SK-N-SH treated with all-trans-retinoic acid at 6 μM for 48 hours (cell line): ENCODE results near the gene SNX9.

Source experiments
- ARNTL ChIP-seq: fragments of 450-650 bp; formaldehyde crosslinking; IDR thresholded peaks from 2 replicates; pipeline ENCODE4 v1.5.0; 2020; ENCODE audit warnings: low read depth, mild to moderate bottlenecking, moderate library complexity, borderline replicate concordance
- CSDC2 ChIP-seq: fragments of 250-450 bp; sonication (Bioruptor Pico); IDR thresholded peaks from 2 replicates; pipeline ENCODE4 v1.5.0; 2020; ENCODE audit warnings: mild to moderate bottlenecking, moderate library complexity
- ESRRG ChIP-seq: fragments of 250-450 bp; sonication (Bioruptor Pico); IDR thresholded peaks from 2 replicates; pipeline ENCODE4 v1.6.1; 2021; ENCODE audit warnings: mild to moderate bottlenecking
- OSR1 ChIP-seq: fragments of 250-450 bp; sonication (Bioruptor Pico); IDR thresholded peaks from 2 replicates; pipeline ENCODE4 v1.8.0; 2022; ENCODE audit warnings: moderate library complexity, mild to moderate bottlenecking, inconsistent platforms
- POU6F1 ChIP-seq: fragments of 250-450 bp; sonication (Bioruptor Pico); IDR thresholded peaks from 2 replicates; pipeline ENCODE4 v1.8.0; 2021; ENCODE audit warnings: low read depth, mild to moderate bottlenecking, moderate library complexity, borderline replicate concordance
- TOX ChIP-seq: fragments of 250-450 bp; sonication (Bioruptor Pico); IDR thresholded peaks from 2 replicates; pipeline ENCODE4 v1.8.0; 2021; ENCODE audit warnings: mild to moderate bottlenecking, moderate library complexity, borderline replicate concordance
- ZC3H10 ChIP-seq: fragments of 250-450 bp; sonication (Bioruptor Pico); IDR thresholded peaks from 2 replicates; pipeline ENCODE4 v1.5.1; 2021; ENCODE audit warnings: mild to moderate bottlenecking, moderate library complexity
- ZFP3 ChIP-seq: fragments of 250-450 bp; sonication (Bioruptor Pico); IDR thresholded peaks from 2 replicates; pipeline ENCODE4 v1.5.0; 2020; ENCODE audit warnings: mild to moderate bottlenecking, moderate library complexity
- ZFP30 ChIP-seq: fragments of 450-650 bp; formaldehyde crosslinking; IDR thresholded peaks from 2 replicates; pipeline ENCODE4 v1.5.0; 2022; ENCODE audit warnings: mild to moderate bottlenecking, moderate library complexity
- ZNF70 ChIP-seq: fragments of 450-650 bp; formaldehyde crosslinking; IDR thresholded peaks from 2 replicates; pipeline ENCODE4 v1.5.0; 2020; ENCODE audit warnings: mild to moderate bottlenecking, moderate library complexity
- TF ChIP-seq, protein P1 (sequence below): fragments of 250-450 bp; sonication (Bioruptor Pico); IDR thresholded peaks from 2 replicates; pipeline ENCODE4 v1.8.0; 2020; ENCODE audit warnings: mild to moderate bottlenecking, moderate library complexity, borderline replicate concordance
- TF ChIP-seq, protein P2 (sequence below): fragments of 250-450 bp; sonication (Bioruptor Pico); IDR thresholded peaks from 2 replicates; pipeline ENCODE4 v1.5.1; 2020; ENCODE audit warnings: low read depth, mild to moderate bottlenecking, moderate library complexity

DNA sequence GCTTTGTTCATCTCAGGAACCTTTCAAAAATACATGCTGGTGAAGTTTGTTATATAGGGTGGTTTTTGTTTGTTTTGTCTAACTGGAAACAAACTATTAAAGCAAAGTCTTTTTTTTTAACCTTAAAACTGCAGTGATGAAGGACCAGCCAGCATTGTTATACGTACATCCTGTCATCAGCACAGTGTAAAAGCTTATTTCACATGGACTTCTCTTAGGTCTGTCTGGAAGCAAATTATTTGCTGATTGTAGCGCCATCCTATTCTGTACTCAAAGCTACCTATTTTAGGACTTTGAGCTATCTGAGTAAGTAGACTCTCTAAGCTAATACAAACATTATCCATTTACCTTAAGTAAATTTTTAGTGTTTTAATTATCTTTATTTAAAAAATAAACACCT, 61.7 kb downstream of the SNX9 start:
- TF ChIP-seq ZFP30 (CRISPR knock-in tag) (no peak), ZNF70 (no peak), ESRRG (CRISPR knock-in tag) (no peak), POU6F1 (CRISPR knock-in tag) (no peak), ZFP3 (CRISPR knock-in tag) (no peak), TOX (no peak), ZC3H10 (CRISPR knock-in tag) (no peak), ARNTL (CRISPR knock-in tag) (no peak), CSDC2 (CRISPR knock-in tag) (no peak), OSR1 (no peak)
- TF ChIP-seq, protein P1, sequence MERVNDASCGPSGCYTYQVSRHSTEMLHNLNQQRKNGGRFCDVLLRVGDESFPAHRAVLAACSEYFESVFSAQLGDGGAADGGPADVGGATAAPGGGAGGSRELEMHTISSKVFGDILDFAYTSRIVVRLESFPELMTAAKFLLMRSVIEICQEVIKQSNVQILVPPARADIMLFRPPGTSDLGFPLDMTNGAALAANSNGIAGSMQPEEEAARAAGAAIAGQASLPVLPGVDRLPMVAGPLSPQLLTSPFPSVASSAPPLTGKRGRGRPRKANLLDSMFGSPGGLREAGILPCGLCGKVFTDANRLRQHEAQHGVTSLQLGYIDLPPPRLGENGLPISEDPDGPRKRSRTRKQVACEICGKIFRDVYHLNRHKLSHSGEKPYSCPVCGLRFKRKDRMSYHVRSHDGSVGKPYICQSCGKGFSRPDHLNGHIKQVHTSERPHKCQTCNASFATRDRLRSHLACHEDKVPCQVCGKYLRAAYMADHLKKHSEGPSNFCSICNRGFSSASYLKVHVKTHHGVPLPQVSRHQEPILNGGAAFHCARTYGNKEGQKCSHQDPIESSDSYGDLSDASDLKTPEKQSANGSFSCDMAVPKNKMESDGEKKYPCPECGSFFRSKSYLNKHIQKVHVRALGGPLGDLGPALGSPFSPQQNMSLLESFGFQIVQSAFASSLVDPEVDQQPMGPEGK (CRISPR knock-in tag): no peak
- TF ChIP-seq, protein P2, sequence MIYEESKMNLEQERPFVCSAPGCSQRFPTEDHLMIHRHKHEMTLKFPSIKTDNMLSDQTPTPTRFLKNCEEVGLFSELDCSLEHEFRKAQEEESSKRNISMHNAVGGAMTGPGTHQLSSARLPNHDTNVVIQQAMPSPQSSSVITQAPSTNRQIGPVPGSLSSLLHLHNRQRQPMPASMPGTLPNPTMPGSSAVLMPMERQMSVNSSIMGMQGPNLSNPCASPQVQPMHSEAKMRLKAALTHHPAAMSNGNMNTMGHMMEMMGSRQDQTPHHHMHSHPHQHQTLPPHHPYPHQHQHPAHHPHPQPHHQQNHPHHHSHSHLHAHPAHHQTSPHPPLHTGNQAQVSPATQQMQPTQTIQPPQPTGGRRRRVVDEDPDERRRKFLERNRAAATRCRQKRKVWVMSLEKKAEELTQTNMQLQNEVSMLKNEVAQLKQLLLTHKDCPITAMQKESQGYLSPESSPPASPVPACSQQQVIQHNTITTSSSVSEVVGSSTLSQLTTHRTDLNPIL: no peak
